HepG2 (cell line): ENCODE data around the gene WDR93. TPM values are rescaled to one million over a fixed set of nuclear protein-coding genes. Genes with fewer than 3 reads are reported as not detected.

ENCODE experiments used
- BCL6 ChIP-seq: IDR thresholded peaks from 2 replicates; pipeline ENCODE4 v1.6.1; 2016; ENCODE audit warnings: missing genetic modification reagents, missing compliant biosample characterization
- BRD4 ChIP-seq: sonication (generic); formaldehyde crosslinking; IDR thresholded peaks from 2 replicates; pipeline ENCODE4 v1.4.0; 2020; ENCODE audit warnings: missing genetic modification reagents
- CBX1 ChIP-seq: IDR thresholded peaks from one replicate; pipeline ENCODE4 v1.6.1; 2016; ENCODE audit warnings: antibody characterized with exemption, low read depth
- CENPX ChIP-seq: sonication (generic); formaldehyde crosslinking; IDR thresholded peaks from 2 replicates; pipeline ENCODE4 v1.9.0; 2021; ENCODE audit warnings: mild to moderate bottlenecking, missing genetic modification reagents, moderate library complexity
- CREB1 ChIP-seq, 2 experiments: fragments of 450-650 bp in 1 of 2; IDR thresholded peaks; 2 replicates each; pipeline ENCODE4 v1.6.1; 2016 to 2017; ENCODE audit warnings: control low read depth in 1 of 2, mild to moderate bottlenecking in 1 of 2, missing compliant biosample characterization in 1 of 2, missing genetic modification characterization in 1 of 2
- FOXO4 ChIP-seq: sonication (generic); formaldehyde crosslinking; conservative IDR thresholded peaks from 2 replicates; pipeline ENCODE4 v1.8.1; 2023; ENCODE audit warnings: missing genetic modification reagents
- GATA4 ChIP-seq: sonication (generic); IDR thresholded peaks from 2 replicates; pipeline ENCODE4 v1.6.1; 2016; ENCODE audit warnings: antibody characterized with exemption, low read depth, borderline replicate concordance
- HIC2 ChIP-seq: sonication (generic); formaldehyde crosslinking; IDR thresholded peaks from 2 replicates; pipeline ENCODE4 v1.9.0; 2022; ENCODE audit warnings: low read depth, missing genetic modification reagents
- KDM1A ChIP-seq: IDR thresholded peaks from 2 replicates; pipeline ENCODE4 v1.6.1; 2016; ENCODE audit warnings: missing compliant biosample characterization
- MZF1 ChIP-seq: sonication (generic); formaldehyde crosslinking; IDR thresholded peaks from 2 replicates; pipeline ENCODE4 v1.8.1; 2023; ENCODE audit warnings: mild to moderate bottlenecking, missing genetic modification reagents, borderline replicate concordance
- RARA ChIP-seq: IDR thresholded peaks from 2 replicates; pipeline ENCODE4 v1.6.1; 2016; ENCODE audit warnings: missing genetic modification reagents, missing compliant biosample characterization
- RFX5 ChIP-seq: IDR thresholded peaks from 2 replicates; pipeline ENCODE4 v1.6.1; 2011; ENCODE audit warnings: low read depth, low read length, improper control_type of control experiment
- SAFB2 ChIP-seq: sonication (generic); formaldehyde crosslinking; IDR thresholded peaks from 2 replicates; pipeline ENCODE4 v1.5.1; 2020; ENCODE audit warnings: missing genetic modification reagents, low read depth, mild to moderate bottlenecking, borderline replicate concordance
- THAP7 ChIP-seq: sonication (generic); formaldehyde crosslinking; IDR thresholded peaks from 2 replicates; pipeline ENCODE4 v1.8.1; 2023; ENCODE audit warnings: mild to moderate bottlenecking, missing genetic modification reagents
- ZBTB7B ChIP-seq: sonication (generic); formaldehyde crosslinking; IDR thresholded peaks from 2 replicates; pipeline ENCODE4 v1.4.0; 2020; ENCODE audit warnings: missing genetic modification reagents
- ZNF225 ChIP-seq: sonication (generic); formaldehyde crosslinking; IDR thresholded peaks from 2 replicates; pipeline ENCODE4 v1.4.0; 2020; ENCODE audit warnings: mild to moderate bottlenecking, missing genetic modification reagents
- ZNF350 ChIP-seq: sonication (generic); formaldehyde crosslinking; IDR thresholded peaks from 2 replicates; pipeline ENCODE4 v1.4.0; 2020; ENCODE audit warnings: mild to moderate bottlenecking, low read depth, missing genetic modification reagents, borderline replicate concordance
- ZNF432 ChIP-seq: sonication (generic); formaldehyde crosslinking; IDR thresholded peaks from 2 replicates; pipeline ENCODE4 v1.5.0; 2020; ENCODE audit warnings: missing genetic modification reagents, mild to moderate bottlenecking, borderline replicate concordance
- ZNF558 ChIP-seq: sonication (generic); formaldehyde crosslinking; IDR thresholded peaks from 2 replicates; pipeline ENCODE4 v1.9.0; 2022; ENCODE audit warnings: mild to moderate bottlenecking, missing genetic modification reagents, borderline replicate concordance
- ZNF607 ChIP-seq: sonication (generic); formaldehyde crosslinking; IDR thresholded peaks from 2 replicates; pipeline ENCODE4 v1.5.1; 2020; ENCODE audit warnings: missing genetic modification reagents, mild to moderate bottlenecking, borderline replicate concordance
- ZNF672 ChIP-seq: sonication (generic); formaldehyde crosslinking; IDR thresholded peaks from 2 replicates; pipeline ENCODE4 v1.8.1; 2022; ENCODE audit warnings: missing genetic modification reagents
- ZXDC ChIP-seq: sonication (generic); formaldehyde crosslinking; IDR thresholded peaks from 2 replicates; pipeline ENCODE4 v1.5.0; 2020; ENCODE audit warnings: mild to moderate bottlenecking, missing genetic modification reagents
- polyA plus RNA-seq, 8 experiments: library from polyadenylated mRNA; depleted of rRNA in 3 of 8; stranded (reverse) in 7 of 8; unstranded in 1 of 8; fragments of >200 nt; fragmentation: Illumina TruSeq in 4 of 8; extraction: Trizol in 4 of 8; gene quantifications; 2 replicates each; pipeline versions ENCODE4 v1.2.1 to v1.2.3, GENCODE V29; 2011 to 2016; ENCODE audit warnings: low read depth in 4 of 8, missing spikeins in 1 of 8, mixed read lengths in 1 of 8; ENCODE audit not compliant: insufficient read depth in 1 of 8
- total RNA-seq, 5 experiments: library from RNA; depleted of rRNA; stranded (reverse); fragments of >200 nt; fragmentation: Illumina TruSeq; extraction: Trizol; gene quantifications; 2 replicates each; pipeline ENCODE4 v1.2.3, GENCODE V29; 2016; ENCODE audit warnings: low read depth in 1 of 5

The WDR93 gene
- total and polyA plus RNA-seq, 2 of the 13 experiments (the other 11 are each of a cell fraction or from before 2014, with no cell fraction given), result 0.07 TPM; not detected in 1

GRCh38 chr15:89690276-89691218 lies at the start of gene WDR93, which contains the start of gene PEX11A (continued):
- no peak for TF ChIP-seq BRD4
- TF ChIP-seq BCL6 (CRISPR knock-in tag), result 0 out of 2 replicates have a peak, but pooled peaks have one; percentile 20
- 0 out of 2 replicates have a peak, but pooled peaks have one; percentile 24 for TF ChIP-seq ZNF607
- no peak for TF ChIP-seq ZXDC
- TF ChIP-seq ZBTB7B, result 0 out of 2 replicates have a peak, but pooled peaks have one; percentile 50
- 0 out of 2 replicates have a peak, but pooled peaks have one; percentile 55 for TF ChIP-seq ZNF558
- TF ChIP-seq RARA, result peak; percentile 28; the same call in 1 of the 2 replicates
- TF ChIP-seq RFX5, result peak; percentile 43; the same call in 1 of the 2 replicates
- TF ChIP-seq MZF1 (CRISPR knock-in tag), result no peak
- no peak for TF ChIP-seq ZNF672 (CRISPR knock-in tag)
- no peak for TF ChIP-seq FOXO4 (CRISPR knock-in tag)
- TF ChIP-seq GATA4, result no peak; the same call in 1 of the 2 replicates
- TF ChIP-seq ZNF225 (CRISPR knock-in tag), result 0 out of 2 replicates have a peak, but pooled peaks have one; percentile 23
- TF ChIP-seq KDM1A (CRISPR knock-in tag), result no peak
- peak; percentile 34 for TF ChIP-seq CBX1
- no peak for TF ChIP-seq ZNF432 (CRISPR knock-in tag)
- TF ChIP-seq CENPX (CRISPR knock-in tag), result no peak
- TF ChIP-seq SAFB2 (CRISPR knock-in tag), result no peak
- TF ChIP-seq THAP7, result no peak
- TF ChIP-seq HIC2 (CRISPR knock-in tag), result no peak
- TF ChIP-seq ZNF350 (CRISPR knock-in tag), result peak; percentile 58; the same call in 1 of the 2 replicates
- no peak for TF ChIP-seq CREB1 (IDR thresholded peaks at IDR 0.05)
- no peak for TF ChIP-seq CREB1 (CRISPR knock-in tag; IDR thresholded peaks at IDR 0.05)
